ENCODE measurements around the gene ZEB2. TPM values are rescaled to one million over a fixed set of nuclear protein-coding genes. Genes with fewer than 3 reads are reported as not detected.
A peak's percentile ranks its signal among the peaks of the same experiment; 100 is the strongest.

The ZEB2 gene
- total and polyA plus RNA-seq, 4 donors, result 7.6 to 39.6 (median 22.2) TPM

DNA sequence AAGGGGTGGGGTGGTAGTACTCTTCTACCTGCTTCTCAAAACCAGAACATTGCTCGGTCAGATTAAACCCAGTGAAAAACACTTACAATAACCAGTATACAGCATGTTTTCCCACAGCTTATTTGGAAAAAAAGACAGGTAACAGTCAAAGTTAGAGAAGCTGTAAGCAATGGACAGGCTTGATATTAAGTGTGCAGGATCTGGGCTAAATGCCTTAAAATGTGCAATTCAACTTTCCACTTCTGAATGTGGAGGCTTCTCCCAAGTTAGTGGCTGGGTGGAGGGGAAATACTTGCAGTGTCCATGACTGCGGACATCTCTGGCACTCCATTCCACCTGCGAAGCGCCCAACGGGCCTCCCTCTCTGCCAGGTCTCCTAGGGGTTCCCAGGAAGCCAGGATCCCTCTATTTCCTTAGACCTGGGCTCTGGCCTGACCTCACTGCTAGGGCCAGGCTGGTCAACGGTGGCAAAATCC lies 5.3 kb downstream of the ZEB2 start:
- Histone ChIP-seq H3K27me3 (ENCODE audit: control insufficient read depth in 4 of 4, insufficient read depth in 4 of 4, low read length in 3 of 4) (peaks cover 0 to 6% (median 3%) of the 10 kb centered on the region in 4 donors), H3K9ac (ENCODE audit: low read depth in 1 of 2, low read length in 2 of 2) (peak overlapping the region; percentile 56 to 74), H3K36me3 (ENCODE audit: control insufficient read depth in 4 of 4, insufficient read depth in 3 of 4, low read depth in 1 of 4, low read length in 3 of 4) (no peaks in the 10 kb centered on the region), H3K4me1 (ENCODE audit: control insufficient read depth in 4 of 4, insufficient read depth in 4 of 4, low read length in 3 of 4) (peaks cover 4 to 29% (median 8%) of the 10 kb centered on the region in 4 donors), H3K4me3 (ENCODE audit: low read depth in 1 of 3, low read length in 3 of 3) (peak overlapping the region in 2 of 3 donors; percentile 34 to 73), H3K27ac (ENCODE audit: low read depth in 1 of 2, low read length in 2 of 2) (peak overlapping the region; percentile 51 to 85), H3K9me3 (ENCODE audit: control insufficient read depth in 4 of 4, low read length in 3 of 4) (no peaks in the 10 kb centered on the region)
- TF ChIP-seq JUND (IDR thresholded peaks at IDR 0.05) (no peak), EGR1 (IDR thresholded peaks at IDR 0.05; ENCODE audit: low read depth in 2 of 2) (no peak), RAD21 (IDR thresholded peaks at IDR 0.05) (no peak), YY1 (IDR thresholded peaks at IDR 0.05) (no peak), FOXA1 (IDR thresholded peaks at IDR 0.05) (no peak), TAF1 (conservative IDR thresholded peaks at IDR 0.05) (no peak)
- TF ChIP-seq, protein P1, sequence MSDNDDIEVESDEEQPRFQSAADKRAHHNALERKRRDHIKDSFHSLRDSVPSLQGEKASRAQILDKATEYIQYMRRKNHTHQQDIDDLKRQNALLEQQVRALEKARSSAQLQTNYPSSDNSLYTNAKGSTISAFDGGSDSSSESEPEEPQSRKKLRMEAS (IDR thresholded peaks at IDR 0.05), result no peak
- TF ChIP-seq, protein P2, sequence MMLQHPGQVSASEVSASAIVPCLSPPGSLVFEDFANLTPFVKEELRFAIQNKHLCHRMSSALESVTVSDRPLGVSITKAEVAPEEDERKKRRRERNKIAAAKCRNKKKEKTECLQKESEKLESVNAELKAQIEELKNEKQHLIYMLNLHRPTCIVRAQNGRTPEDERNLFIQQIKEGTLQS (IDR thresholded peaks at IDR 0.05), result no peak
- TF ChIP-seq, protein P3, sequence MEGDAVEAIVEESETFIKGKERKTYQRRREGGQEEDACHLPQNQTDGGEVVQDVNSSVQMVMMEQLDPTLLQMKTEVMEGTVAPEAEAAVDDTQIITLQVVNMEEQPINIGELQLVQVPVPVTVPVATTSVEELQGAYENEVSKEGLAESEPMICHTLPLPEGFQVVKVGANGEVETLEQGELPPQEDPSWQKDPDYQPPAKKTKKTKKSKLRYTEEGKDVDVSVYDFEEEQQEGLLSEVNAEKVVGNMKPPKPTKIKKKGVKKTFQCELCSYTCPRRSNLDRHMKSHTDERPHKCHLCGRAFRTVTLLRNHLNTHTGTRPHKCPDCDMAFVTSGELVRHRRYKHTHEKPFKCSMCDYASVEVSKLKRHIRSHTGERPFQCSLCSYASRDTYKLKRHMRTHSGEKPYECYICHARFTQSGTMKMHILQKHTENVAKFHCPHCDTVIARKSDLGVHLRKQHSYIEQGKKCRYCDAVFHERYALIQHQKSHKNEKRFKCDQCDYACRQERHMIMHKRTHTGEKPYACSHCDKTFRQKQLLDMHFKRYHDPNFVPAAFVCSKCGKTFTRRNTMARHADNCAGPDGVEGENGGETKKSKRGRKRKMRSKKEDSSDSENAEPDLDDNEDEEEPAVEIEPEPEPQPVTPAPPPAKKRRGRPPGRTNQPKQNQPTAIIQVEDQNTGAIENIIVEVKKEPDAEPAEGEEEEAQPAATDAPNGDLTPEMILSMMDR (IDR thresholded peaks at IDR 0.05; ENCODE audit: low read depth, low read length, missing input control), result no peak
- TF ChIP-seq, protein P4, sequence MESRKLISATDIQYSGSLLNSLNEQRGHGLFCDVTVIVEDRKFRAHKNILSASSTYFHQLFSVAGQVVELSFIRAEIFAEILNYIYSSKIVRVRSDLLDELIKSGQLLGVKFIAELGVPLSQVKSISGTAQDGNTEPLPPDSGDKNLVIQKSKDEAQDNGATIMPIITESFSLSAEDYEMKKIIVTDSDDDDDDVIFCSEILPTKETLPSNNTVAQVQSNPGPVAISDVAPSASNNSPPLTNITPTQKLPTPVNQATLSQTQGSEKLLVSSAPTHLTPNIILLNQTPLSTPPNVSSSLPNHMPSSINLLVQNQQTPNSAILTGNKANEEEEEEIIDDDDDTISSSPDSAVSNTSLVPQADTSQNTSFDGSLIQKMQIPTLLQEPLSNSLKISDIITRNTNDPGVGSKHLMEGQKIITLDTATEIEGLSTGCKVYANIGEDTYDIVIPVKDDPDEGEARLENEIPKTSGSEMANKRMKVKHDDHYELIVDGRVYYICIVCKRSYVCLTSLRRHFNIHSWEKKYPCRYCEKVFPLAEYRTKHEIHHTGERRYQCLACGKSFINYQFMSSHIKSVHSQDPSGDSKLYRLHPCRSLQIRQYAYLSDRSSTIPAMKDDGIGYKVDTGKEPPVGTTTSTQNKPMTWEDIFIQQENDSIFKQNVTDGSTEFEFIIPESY (IDR thresholded peaks at IDR 0.05), result no peak
- WGBS, result 25% methylated on average over 6 of the region's 6 CpGs
- DNase-seq (ENCODE audit: low spot score), result no peak

DNA sequence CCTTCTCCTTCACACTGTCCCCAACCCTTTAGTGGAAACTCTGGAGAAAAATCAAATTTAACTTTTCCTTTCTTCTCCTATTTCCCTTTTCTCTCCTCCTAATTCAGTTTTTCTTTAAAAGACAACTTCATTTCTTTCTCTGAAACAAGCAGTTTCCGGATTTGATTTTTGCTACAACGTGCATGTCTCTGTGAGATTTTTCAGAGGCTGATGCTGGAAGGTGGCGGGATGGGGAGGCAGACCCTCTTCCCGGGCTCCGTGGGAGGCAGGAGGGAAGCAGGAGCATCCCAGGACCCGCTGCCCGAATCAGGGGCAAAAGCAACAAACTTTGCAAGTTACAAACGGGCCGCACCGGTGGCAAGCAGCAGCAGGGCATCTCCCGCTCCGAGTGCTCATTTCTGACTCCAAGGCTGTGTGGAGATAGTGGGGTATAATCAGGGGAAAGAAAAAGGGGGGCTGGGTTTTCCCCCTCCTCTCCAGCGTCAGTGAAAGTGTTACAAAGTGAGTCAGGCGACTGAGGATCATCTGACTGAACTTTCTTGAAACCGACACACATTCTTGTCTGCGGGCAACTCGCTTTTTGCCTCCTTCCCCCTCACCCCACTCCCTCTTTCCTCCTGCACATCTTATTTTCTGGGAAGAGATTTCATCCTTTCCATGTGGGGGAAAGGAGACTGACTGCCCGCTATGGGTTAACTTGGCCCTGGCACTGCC lies 6.4 kb downstream of the ZEB2 start:
- Histone ChIP-seq H3K4me1 (ENCODE audit: control insufficient read depth in 4 of 4, insufficient read depth in 4 of 4, low read length in 3 of 4) (peaks cover 4 to 29% (median 8%) of the 10 kb centered on the region in 4 donors), H3K9ac (ENCODE audit: low read depth in 1 of 2, low read length in 2 of 2) (peak overlapping the region; percentile 22 to 58), H3K36me3 (ENCODE audit: control insufficient read depth in 4 of 4, insufficient read depth in 3 of 4, low read depth in 1 of 4, low read length in 3 of 4) (no peaks in the 10 kb centered on the region), H3K27ac (ENCODE audit: low read depth in 1 of 2, low read length in 2 of 2) (peak overlapping the region; percentile 51 to 85), H3K4me3 (ENCODE audit: low read depth in 1 of 3, low read length in 3 of 3) (peak overlapping the region in 1 of 3 donors; percentile 4), H3K9me3 (ENCODE audit: control insufficient read depth in 4 of 4, low read length in 3 of 4) (no peaks in the 10 kb centered on the region), H3K27me3 (ENCODE audit: control insufficient read depth in 4 of 4, insufficient read depth in 4 of 4, low read length in 3 of 4) (peaks cover 0 to 6% (median 3%) of the 10 kb centered on the region in 4 donors)
- DNase-seq (ENCODE audit: low spot score), result no peak
- TF ChIP-seq FOXA2 (IDR thresholded peaks at IDR 0.05) (no peak), FOXA1 (IDR thresholded peaks at IDR 0.05) (no peak)
- WGBS, result 14% methylated on average over 18 of the region's 18 CpGs

DNA sequence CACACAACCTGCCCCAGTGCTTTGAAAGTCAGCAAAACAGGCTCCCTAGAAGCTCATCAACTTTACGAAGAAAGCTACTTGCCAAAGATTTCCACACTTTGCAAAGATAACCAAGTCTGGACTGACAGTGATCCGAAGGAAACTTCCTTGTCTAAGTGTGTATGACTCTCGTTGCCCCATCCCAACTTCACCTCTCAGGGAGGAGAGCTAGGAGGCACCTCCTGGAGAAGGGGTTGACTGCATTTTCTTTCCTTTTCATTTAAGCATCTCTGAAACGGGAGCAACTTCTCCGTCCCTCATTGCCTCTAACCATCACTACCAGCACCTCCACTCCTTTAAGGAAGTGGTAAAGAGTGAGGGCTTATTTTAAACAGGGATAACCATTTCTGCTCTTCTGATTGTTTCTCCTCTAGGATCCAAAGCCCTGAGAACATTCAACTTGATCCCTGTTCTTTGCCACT lies 7.0 kb downstream of the ZEB2 start:
- H3K36me3 ChIP-seq (ENCODE audit: control insufficient read depth in 4 of 4, insufficient read depth in 3 of 4, low read depth in 1 of 4, low read length in 3 of 4), result no peaks in the 10 kb centered on the region
- TF ChIP-seq, protein P5, sequence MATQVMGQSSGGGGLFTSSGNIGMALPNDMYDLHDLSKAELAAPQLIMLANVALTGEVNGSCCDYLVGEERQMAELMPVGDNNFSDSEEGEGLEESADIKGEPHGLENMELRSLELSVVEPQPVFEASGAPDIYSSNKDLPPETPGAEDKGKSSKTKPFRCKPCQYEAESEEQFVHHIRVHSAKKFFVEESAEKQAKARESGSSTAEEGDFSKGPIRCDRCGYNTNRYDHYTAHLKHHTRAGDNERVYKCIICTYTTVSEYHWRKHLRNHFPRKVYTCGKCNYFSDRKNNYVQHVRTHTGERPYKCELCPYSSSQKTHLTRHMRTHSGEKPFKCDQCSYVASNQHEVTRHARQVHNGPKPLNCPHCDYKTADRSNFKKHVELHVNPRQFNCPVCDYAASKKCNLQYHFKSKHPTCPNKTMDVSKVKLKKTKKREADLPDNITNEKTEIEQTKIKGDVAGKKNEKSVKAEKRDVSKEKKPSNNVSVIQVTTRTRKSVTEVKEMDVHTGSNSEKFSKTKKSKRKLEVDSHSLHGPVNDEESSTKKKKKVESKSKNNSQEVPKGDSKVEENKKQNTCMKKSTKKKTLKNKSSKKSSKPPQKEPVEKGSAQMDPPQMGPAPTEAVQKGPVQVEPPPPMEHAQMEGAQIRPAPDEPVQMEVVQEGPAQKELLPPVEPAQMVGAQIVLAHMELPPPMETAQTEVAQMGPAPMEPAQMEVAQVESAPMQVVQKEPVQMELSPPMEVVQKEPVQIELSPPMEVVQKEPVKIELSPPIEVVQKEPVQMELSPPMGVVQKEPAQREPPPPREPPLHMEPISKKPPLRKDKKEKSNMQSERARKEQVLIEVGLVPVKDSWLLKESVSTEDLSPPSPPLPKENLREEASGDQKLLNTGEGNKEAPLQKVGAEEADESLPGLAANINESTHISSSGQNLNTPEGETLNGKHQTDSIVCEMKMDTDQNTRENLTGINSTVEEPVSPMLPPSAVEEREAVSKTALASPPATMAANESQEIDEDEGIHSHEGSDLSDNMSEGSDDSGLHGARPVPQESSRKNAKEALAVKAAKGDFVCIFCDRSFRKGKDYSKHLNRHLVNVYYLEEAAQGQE (IDR thresholded peaks at IDR 0.05), result no peak
- no peak for TF ChIP-seq FOXA2 (IDR thresholded peaks at IDR 0.05)
- no peak for TF ChIP-seq FOXA1 (IDR thresholded peaks at IDR 0.05)
- no peak for TF ChIP-seq JUND (IDR thresholded peaks at IDR 0.05)
- TF ChIP-seq, protein P4 (IDR thresholded peaks at IDR 0.05), result no peak
- TF ChIP-seq YY1 (IDR thresholded peaks at IDR 0.05), result no peak
- TF ChIP-seq, protein P3 (IDR thresholded peaks at IDR 0.05; ENCODE audit: low read depth, low read length, missing input control), result no peak

More for the DNA sequence above, 7.0 kb downstream of the ZEB2 start:
- Histone ChIP-seq H3K9me3 (ENCODE audit: control insufficient read depth in 4 of 4, low read length in 3 of 4) (no peaks in the 10 kb centered on the region), H3K4me1 (ENCODE audit: control insufficient read depth in 4 of 4, insufficient read depth in 4 of 4, low read length in 3 of 4) (peaks cover 4 to 23% (median 8%) of the 10 kb centered on the region in 4 donors), H3K4me3 (ENCODE audit: low read depth in 1 of 3, low read length in 3 of 3) (no peak overlapping the region), H3K27me3 (ENCODE audit: control insufficient read depth in 4 of 4, insufficient read depth in 4 of 4, low read length in 3 of 4) (peaks cover 0 to 6% (median 1%) of the 10 kb centered on the region in 4 donors), H3K9ac (ENCODE audit: low read depth in 1 of 2, low read length in 2 of 2) (no peak overlapping the region), H3K27ac (ENCODE audit: low read depth in 1 of 2, low read length in 2 of 2) (peak overlapping the region; percentile 51 to 85)
- WGBS, result 13% methylated on average over 5 of the region's 5 CpGs
- no peak for DNase-seq (ENCODE audit: low spot score)
